Activated T-cell treated with anti-CD3 and anti-CD28 coated beads, Interleukin-2, amount 50 U/mL, for 1 hour (primary cell): Measurements from ENCODE around the gene VANGL2.

Source experiments
- DNase-seq: peaks from one replicate; pipeline ENCODE4 v3.0.0-alpha.2; 2020

Gene VANGL2

DNA sequence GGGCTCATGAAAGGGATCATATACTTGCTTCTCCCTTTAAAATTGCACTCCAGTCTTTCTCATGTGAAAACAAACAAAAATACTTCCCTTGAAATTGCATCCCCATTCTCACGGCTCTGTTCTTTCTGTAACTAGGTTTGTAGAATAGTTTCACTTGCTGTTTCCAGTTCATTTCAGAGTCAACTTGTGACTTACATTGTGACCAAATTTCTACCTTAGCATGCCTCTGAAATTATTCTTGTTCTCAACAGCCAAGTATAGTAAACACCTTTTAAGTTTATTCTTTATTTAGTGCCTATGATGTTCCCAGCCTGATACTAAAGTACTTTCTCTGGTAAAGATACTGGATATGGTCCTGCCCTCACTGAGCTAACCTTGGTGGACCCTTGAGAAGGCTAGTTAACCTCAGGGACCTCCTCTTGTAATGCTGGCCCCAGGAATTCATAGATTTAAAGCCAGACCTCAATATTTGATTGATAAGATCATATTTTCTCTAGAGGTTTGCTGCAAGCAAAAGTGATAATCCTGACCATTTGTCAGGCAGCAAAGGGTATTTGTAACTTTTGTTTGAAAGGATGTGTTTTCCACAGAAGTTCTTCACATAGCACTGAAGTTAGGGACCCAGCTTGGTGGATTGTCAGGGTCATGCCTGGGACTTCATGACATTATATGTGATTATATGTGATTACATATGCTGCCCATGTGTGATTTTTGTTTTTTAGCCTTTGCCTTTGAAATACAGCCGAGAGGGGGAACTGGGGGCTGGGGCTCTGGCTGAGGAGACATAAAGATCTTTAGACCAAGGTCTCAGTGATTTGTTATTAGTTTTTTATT is 29.6 kb downstream of the VANGL2 start:
- DNase-seq: no peak

GRCh38 chr1:160431006-160431405 is 30.6 kb downstream of the VANGL2 start:
- DNase-seq: no peak

DNA sequence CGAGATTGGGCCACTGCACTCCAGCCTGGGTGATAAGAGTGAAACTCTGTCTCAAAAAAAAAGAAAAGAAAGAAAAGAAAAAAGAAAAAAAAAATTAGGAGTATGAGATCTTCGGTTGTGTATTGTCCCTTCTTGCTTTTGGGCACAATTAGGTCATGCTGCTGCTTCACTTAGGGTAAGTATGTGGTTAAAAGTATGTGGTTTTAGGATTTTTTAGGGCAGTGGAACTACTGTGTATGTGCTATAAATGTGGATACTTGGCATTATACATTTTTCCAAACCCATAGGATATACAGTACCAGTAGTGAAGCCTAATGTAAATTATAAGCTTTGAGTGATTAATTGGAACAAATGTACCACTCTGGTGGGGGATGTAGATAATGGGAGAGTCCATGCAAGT is 31.2 kb downstream of the VANGL2 start:
- no peak for DNase-seq

- DNase-seq: no peak
These were observed 32.0 kb downstream of the VANGL2 start for GRCh38 chr1:160432371-160432786.

DNA sequence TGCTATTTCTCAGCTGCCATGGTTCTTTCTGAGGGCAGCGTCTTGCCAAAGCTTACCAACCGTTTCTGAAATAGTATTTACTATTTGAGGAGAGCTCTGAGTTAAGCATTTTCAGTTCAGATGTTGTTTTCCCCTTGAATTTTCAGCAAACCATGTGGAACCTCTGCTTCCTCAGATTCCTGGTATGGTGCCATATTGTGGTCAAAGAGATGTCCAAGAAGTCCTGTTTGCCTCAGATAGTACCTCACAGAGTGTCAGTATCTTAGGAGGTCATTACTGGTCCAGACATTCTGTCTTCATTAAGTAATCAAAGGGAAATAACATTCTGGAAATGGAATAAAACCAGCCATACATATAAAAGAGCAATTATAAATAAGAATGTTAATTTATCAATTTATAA is 36.6 kb downstream of the VANGL2 start:
- DNase-seq: no peak

DNA sequence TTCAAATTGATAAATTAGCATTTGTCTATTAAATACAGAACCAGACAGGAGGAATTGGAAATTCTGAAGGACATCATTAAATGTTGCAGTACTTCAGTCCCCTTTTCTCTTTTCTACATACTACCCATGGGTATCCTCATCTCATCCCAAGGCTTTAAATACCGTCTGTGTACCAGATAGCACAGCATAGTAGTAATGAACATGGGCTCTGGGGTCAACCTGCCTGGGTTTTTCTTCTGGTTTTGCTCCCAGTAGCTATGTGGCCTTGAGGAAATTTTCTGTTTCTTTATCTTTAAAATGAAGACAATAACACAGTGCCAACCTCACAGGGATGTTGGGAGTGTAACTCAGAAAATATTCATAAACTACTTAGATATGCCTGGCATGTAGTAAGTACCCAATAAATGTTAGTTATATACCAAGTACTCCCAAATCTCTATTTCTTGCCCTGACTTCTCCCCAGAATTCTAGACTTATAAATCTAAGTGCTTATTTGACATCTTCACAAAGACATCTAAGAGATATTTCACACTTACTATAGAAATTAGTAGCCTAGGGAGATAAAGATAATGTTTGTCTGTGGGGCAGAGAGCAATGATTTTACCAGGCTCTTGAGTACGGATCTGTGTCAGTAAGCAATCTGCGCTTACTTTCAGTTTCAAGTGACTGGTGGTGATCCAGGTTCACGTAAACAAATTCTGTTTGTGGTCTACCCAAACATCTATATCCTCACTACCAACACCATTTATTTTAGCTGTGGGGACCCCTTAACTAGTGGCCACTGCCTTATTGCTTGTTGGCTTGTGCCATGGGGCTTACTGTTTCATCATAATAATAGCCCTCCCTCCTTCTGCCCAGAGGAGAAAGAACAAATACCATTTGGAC is 37.3 kb downstream of the VANGL2 start:
- DNase-seq: no peak

- no peak for DNase-seq
These were observed 38.1 kb downstream of the VANGL2 start for GRCh38 chr1:160438317-160438918.

DNA sequence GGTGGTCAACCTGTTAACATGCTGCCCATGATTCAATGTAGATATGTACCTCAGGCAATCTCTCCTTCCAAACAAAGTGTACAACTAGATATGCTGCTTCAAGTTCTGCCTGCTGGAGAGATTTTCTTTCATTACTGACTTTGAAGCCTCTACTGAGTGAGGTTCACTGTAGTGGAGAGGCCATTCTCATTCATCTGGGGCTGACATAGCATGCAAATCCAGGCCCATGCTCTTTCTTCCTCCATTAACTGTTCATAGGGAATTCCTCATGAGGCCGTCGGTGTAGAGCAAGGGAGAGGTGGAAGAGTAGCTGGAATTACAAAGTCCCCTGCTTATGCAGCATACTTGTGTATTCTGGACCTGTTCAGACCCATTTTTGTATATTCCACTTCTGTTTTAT is 38.6 kb downstream of the VANGL2 start:
- DNase-seq: no peak

DNA sequence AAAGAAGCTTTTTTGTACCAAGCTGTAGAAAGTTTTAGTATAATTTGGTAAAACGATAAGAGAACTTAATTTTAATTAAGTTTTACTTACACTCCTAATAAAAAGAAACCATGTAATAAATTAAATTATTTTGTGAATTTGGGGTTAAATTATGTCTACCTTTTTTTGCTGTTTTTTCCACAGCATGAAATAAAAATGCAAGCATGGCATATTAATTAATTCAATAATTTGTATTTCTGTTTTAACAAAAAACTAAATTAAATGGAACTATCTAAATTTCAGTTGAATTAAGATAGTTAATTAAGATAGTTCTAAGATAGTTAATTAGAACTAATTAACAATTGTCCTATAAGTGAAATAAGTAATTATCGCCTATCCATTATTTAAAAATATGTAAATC is 39.4 kb downstream of the VANGL2 start:
- DNase-seq: no peak

- no peak for DNase-seq
These were observed 46.7 kb downstream of the VANGL2 start for GRCh38 chr1:160446945-160447600.

DNA sequence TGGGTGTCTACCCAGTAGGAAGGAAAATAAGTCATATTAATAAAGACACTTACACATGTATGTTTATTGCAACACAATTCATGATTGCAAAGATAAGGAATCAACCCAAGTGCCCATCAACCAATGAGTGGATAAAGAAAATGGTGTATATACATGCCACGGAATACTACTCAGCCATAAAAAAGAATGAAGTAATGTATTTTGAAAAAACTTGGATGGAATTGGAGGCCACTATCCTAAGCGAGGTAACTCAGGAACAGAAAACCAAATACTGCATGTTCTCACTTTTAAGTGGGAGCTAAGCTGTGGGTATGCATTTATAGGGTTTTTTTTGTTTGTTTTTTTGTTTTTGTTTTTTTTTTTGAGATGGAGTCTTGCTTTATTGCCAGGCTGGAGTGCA is 49.1 kb downstream of the VANGL2 start:
- no peak for DNase-seq

- DNase-seq: no peak
These were observed 50.9 kb downstream of the VANGL2 start for GRCh38 chr1:160451119-160451858.

- no peak for DNase-seq
These were observed 51.5 kb downstream of the VANGL2 start for GRCh38 chr1:160451859-160452232.

DNA sequence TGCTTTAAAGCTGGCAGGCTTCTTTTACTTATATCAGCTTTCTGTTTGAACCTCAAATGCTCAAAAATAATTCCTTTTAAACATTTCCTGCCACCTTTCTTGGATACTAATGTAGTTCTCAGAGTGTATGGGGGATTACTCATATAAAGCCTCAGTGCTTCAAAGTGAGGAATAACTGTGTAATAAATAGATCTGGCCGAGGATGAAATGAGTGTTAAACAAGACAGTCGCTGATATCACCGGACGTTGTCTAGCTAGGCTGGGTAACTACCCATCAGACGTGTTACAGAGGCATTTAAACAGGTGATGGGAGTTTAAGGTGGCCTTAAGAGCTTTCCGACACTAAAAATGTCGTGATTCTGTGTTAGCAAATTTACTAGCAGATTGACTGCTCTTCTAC is 53.1 kb downstream of the VANGL2 start:
- no peak for DNase-seq

DNA sequence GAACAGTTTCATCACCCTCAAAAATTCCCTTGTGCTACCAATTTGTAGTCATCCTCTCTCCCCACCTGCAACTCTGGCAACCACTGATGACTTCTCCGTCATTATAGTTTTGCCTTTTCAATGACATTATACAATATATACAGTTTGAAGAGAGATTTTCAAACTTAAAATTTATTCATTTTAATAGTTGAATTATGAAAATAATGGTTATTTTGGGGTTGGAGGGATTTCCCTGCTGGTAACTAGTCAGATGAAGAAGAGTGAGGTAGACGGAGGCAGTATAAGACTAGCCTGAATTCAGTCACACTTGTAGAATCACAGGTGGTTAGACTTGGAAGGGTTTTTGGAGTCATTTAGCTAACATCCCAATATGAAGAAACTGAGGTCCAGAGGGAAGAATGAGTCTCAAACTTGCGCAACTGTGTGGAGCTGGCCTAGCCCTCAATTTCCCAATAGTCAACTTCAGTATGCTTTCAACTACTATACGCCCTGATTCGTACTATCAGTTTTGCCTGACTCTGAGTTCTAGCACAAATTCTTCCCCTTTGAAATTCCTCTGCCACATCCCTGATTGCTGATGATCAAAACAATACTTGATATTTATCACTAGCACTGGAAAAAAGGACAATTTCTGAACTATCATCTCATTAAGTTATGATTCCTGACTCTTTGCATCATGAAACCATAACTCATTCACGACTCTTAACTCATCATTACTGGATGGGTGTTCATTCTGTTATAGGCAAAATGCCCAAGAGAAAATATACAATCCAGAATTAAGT is 54.2 kb downstream of the VANGL2 start:
- no peak for DNase-seq

DNA sequence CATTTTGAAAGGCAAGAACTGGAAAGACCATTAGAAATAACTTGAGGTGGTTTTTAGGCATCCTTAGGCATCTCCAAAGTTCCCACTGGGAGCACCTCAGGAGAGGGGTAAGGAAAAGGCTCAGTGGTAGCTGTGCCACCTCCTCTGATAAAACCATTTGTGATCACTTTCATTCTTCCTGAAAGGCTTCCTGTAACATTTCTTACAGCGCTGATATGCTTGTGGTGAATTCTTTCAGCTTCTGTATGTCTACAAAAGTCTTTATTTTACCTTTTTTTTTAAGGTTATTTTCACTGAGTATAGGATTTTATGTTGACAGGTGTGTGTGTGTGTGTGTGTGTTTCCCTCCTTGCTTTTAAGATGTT is 54.8 kb downstream of the VANGL2 start:
- DNase-seq: no peak

GRCh38 chr1:160459056-160459455 is 58.7 kb downstream of the VANGL2 start:
- DNase-seq: no peak

DNA sequence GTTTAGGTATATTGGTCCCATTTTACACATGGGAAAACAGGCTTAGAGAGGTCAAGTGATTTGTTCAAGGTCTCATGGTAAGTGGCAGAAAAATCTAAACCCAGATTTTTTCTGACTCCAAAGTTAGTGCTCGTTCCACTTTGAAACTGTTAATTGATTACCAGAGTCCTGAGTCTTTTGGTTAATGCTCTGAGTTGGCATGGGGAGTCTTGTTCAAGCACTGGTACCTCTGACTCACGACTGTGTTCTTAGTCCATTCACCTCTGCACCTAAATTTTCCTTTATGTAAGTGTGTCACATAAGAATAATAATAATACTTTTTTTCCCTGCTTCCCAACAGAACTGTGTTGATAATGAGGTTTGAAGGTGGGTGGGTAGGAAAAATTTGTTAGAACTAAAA is 59.3 kb downstream of the VANGL2 start:
- no peak for DNase-seq

DNA sequence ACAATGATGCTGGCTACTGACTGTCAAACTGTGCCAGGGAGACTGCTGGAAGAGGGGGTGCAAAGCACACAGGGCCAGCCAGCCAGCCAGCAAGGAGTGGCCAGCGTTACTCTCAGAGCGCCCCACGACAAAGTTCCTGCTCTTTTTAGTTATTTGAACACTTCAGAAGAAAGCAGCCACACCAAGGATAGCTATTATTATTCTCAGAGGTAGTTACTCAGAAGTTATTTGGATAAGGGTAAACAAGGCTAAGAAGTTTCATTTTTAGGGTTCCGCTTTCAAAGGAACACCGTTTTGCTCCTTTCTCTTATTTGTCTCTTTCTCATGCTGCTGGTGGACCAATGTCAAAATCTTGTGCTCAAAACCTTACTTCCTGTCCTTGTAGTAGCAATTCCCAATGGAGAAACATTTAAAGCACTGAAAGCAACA is 59.9 kb downstream of the VANGL2 start:
- no peak for DNase-seq

DNA sequence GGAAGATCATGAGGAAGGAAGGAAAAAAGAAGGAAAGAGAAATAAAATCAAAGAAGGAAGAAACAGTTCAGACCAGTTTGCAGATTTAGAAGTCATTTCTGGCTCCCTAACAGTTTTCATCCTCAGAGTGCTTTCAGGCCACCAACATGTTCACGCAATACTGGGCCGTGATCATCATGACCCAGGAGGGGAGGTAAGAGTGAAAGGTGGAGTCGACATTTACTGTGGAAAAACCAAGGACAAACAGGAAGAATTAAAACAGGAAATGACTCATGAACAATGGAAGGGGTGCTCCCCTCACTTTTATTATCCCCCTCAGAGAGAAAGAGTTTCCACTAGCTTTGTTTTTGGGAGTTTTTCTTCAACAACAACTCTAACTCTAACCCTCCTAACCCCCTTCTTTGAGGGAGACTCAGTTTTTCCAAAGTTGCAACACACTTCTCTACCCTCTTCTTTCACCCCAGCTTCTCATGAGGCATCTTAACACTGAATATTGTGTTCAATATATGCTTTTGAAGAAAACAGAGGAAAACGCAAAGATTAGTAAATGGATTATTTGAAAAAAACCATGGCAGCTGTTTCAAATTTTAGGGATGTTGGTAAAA is 60.4 kb downstream of the VANGL2 start:
- DNase-seq: no peak

- no peak for DNase-seq
These were observed 64.8 kb downstream of the VANGL2 start for GRCh38 chr1:160465123-160465522.
